Measurements from ENCODE around the gene PFN1.

- no peak for TF ChIP-seq CTCF (conservative IDR thresholded peaks at IDR 0.05; ENCODE audit: low read depth, low read length)
- no peak for TF ChIP-seq EZH2 (IDR thresholded peaks at IDR 0.05; ENCODE audit: borderline replicate concordance, low read depth, low read length, poor library complexity, severe bottlenecking)
Measured at GRCh38 chr17:4932756-4933155, 15.6 kb downstream of the PFN1 start.

Measured in A673 (cell line).